CD4-positive, alpha-beta memory T cell (primary cell): ENCODE data around the gene IZUMO1R. TPM values are rescaled to one million over a fixed set of nuclear protein-coding genes. Genes with fewer than 3 reads are reported as not detected.
A peak's percentile ranks its signal among the peaks of the same experiment; 100 is the strongest.

ENCODE experiments used
- CTCF ChIA-PET: fragments of 350-600 bp; sonication (Branson Sonifier 250); formaldehyde crosslinking; loops from one replicate; lab custom pipeline; 2021; ENCODE audit warnings: inconsistent platforms; ENCODE audit not compliant: partially characterized antibody; lab: Charles Lee
- POLR2A ChIA-PET: fragments of 350-600 bp; sonication (Branson Sonifier 250); formaldehyde crosslinking; loops from one replicate; lab custom pipeline; 2021; ENCODE audit not compliant: partially characterized antibody; lab: Charles Lee
- DNase-seq, 5 donors: peaks; one replicate each; pipeline versions ENCODE4 v3.0.0 to v3.0.0-alpha.2; 2020 to 2022; ENCODE audit warnings: mixed read lengths in 1 of 5
- H3K27ac ChIP-seq: one replicate; pipeline ENCODE4 v1.7.0; 2013; ENCODE audit warnings: low read depth, low read length
- H3K27me3 ChIP-seq: 2 replicates; pipeline ENCODE4 v1.7.0; 2013; ENCODE audit warnings: mild to moderate bottlenecking, low read length, moderate library complexity; ENCODE audit not compliant: insufficient read depth
- H3K36me3 ChIP-seq: 2 replicates; pipeline ENCODE4 v1.7.0; 2013; ENCODE audit warnings: mild to moderate bottlenecking, low read length, moderate library complexity; ENCODE audit not compliant: insufficient read depth
- H3K4me1 ChIP-seq: 2 replicates; pipeline ENCODE4 v1.7.0; 2013; ENCODE audit warnings: mild to moderate bottlenecking, low read length, moderate library complexity; ENCODE audit not compliant: insufficient read depth
- H3K4me3 ChIP-seq, 2 donors: one replicate each; pipeline ENCODE4 v1.7.0; 2013; ENCODE audit warnings: low read length in 2 of 2, mild to moderate bottlenecking in 1 of 2
- H3K9me3 ChIP-seq, 2 donors: one replicate each; pipeline ENCODE4 v1.7.0; 2013; ENCODE audit warnings: low read length in 2 of 2, control low read depth in 1 of 2; ENCODE audit not compliant: control insufficient read depth in 1 of 2
- H3K27ac Mint-ChIP-seq, 7 donors: one replicate each; pipeline ENCODE4 v1.8.0; 2020 to 2021; ENCODE audit warnings: mixed read lengths in 7 of 7, mild to moderate bottlenecking in 6 of 7, inconsistent platforms in 3 of 7, moderate library complexity in 3 of 7
- H3K27me3 Mint-ChIP-seq, 2 donors: one replicate each; pipeline ENCODE4 v1.8.0; 2020 to 2021; ENCODE audit warnings: mixed read lengths in 2 of 2
- H3K36me3 Mint-ChIP-seq, 2 donors: one replicate each; pipeline ENCODE4 v1.8.0; 2020 to 2021; ENCODE audit warnings: mixed read lengths in 2 of 2, inconsistent platforms in 1 of 2, mild to moderate bottlenecking in 1 of 2
- H3K4me1 Mint-ChIP-seq, 4 donors: one replicate each; pipeline ENCODE4 v1.8.0; 2020 to 2021; ENCODE audit warnings: mixed read lengths in 4 of 4, mild to moderate bottlenecking in 1 of 4
- H3K4me3 Mint-ChIP-seq, 8 donors: one replicate each; pipeline ENCODE4 v1.8.0; 2020 to 2021; ENCODE audit warnings: mixed read lengths in 8 of 8, mild to moderate bottlenecking in 7 of 8, moderate library complexity in 6 of 8, inconsistent platforms in 3 of 8
- H3K9me3 Mint-ChIP-seq, 8 donors: one replicate each; pipeline ENCODE4 v1.8.0; 2020 to 2021; ENCODE audit warnings: mixed read lengths in 8 of 8, mild to moderate bottlenecking in 5 of 8, inconsistent platforms in 3 of 8, moderate library complexity in 1 of 8
- intact Hi-C: fragments of 100-400 bp; cut with micrococcal nuclease; formaldehyde crosslinking; loops from one replicate; pipeline ENCODE4 v1.15.1; 2023
- polyA plus RNA-seq, 2 donors: library from polyadenylated mRNA; unstranded; fragments of 300-500 nt; fragmentation: Illumina TruSeq; gene quantifications; one replicate each; pipeline ENCODE4 v1.2.3, GENCODE V29; 2021
- total RNA-seq, 2 experiments: library from RNA; stranded (reverse); gene quantifications; one replicate each; pipeline ENCODE4 v1.2.3, GENCODE V29; 2021

IZUMO1R gene
- total and polyA plus RNA-seq, 4 experiments from 2014 or later = not detected

GRCh38 chr11:94325681-94326080, 21.3 kb downstream of the IZUMO1R start:
- intact Hi-C loops = no loop called here
- CTCF ChIA-PET = interaction anchor here (0.6 to 2.1 kb wide), 4 partner anchors 11 to 117 kb away, joined by 3 to 8 read pairs (median 4); no protein-coding TSS in a partner anchor

GRCh38 chr11:94326947-94327346, 22.6 kb downstream of the IZUMO1R start:
- ChIA-PET CTCF (interaction anchor here (2.1 kb wide), 1 partner anchor 90 kb away, joined by 8 read pairs; no protein-coding TSS in a partner anchor), POLR2A (no interaction called here)
- no peaks in the 10 kb centered on the region for H3K4me1 ChIP-seq
- Mint-ChIP-seq H3K4me3 (no peak overlapping the region), H3K27me3 (peaks cover 3 to 4% of the 10 kb centered on the region in 2 donors), H3K27ac (no peak overlapping the region), H3K9me3 (peaks cover 0 to 5% (median 2%) of the 10 kb centered on the region in 8 donors), H3K4me1 (peaks cover 0 to 4% (median under 1%) of the 10 kb centered on the region in 4 donors), H3K36me3 (no peaks in the 10 kb centered on the region)
- H3K27ac ChIP-seq = no peak overlapping the region
- no peaks in the 10 kb centered on the region for H3K27me3 ChIP-seq
- H3K36me3 ChIP-seq = no peaks in the 10 kb centered on the region
- H3K4me3 ChIP-seq = no peak overlapping the region
- no peak for DNase-seq
- intact Hi-C loops = no loop called here
- no peaks in the 10 kb centered on the region for H3K9me3 ChIP-seq

More at GRCh38 chr11:94325681-94326080, 21.3 kb downstream of the IZUMO1R start:
- Histone ChIP-seq H3K27ac (no peak overlapping the region), H3K27me3 (no peaks in the 10 kb centered on the region), H3K36me3 (no peaks in the 10 kb centered on the region), H3K9me3 (no peaks in the 10 kb centered on the region), H3K4me1 (no peaks in the 10 kb centered on the region), H3K4me3 (no peak overlapping the region)
- Mint-ChIP-seq H3K27me3 (peaks cover 2 to 4% of the 10 kb centered on the region in 2 donors), H3K9me3 (peaks cover 0 to 9% (median 2%) of the 10 kb centered on the region in 8 donors), H3K4me1 (peaks cover 0 to 4% (median under 1%) of the 10 kb centered on the region in 4 donors), H3K36me3 (no peaks in the 10 kb centered on the region), H3K27ac (no peak overlapping the region), H3K4me3 (no peak overlapping the region)
- DNase-seq = peak; percentile 1 to 38 (median 14)
- POLR2A ChIA-PET = no interaction called here

- H3K27ac Mint-ChIP-seq = no peak overlapping the region
- intact Hi-C loops = no loop called here
- H3K27me3 Mint-ChIP-seq = peaks cover 4 to 7% of the 10 kb centered on the region in 2 donors
- Histone ChIP-seq H3K27me3 (no peaks in the 10 kb centered on the region), H3K9me3 (no peaks in the 10 kb centered on the region), H3K4me1 (no peaks in the 10 kb centered on the region), H3K4me3 (no peak overlapping the region), H3K36me3 (no peaks in the 10 kb centered on the region), H3K27ac (no peak overlapping the region)
- peaks cover 0 to 4% (median under 1%) of the 10 kb centered on the region in 4 donors for H3K4me1 Mint-ChIP-seq
- peaks cover 0 to 5% (median 2%) of the 10 kb centered on the region in 8 donors for H3K9me3 Mint-ChIP-seq
- H3K36me3 Mint-ChIP-seq = no peaks in the 10 kb centered on the region
- no peak overlapping the region for H3K4me3 Mint-ChIP-seq
- no peak for DNase-seq
- ChIA-PET CTCF (no interaction called here), POLR2A (no interaction called here)
Observed at GRCh38 chr11:94328587-94329080, 24.3 kb downstream of the IZUMO1R start.

GRCh38 chr11:94329501-94329900, 25.1 kb downstream of the IZUMO1R start:
- intact Hi-C loops = no loop called here
- POLR2A ChIA-PET = no interaction called here
- peaks cover 0 to 5% (median 2%) of the 10 kb centered on the region in 8 donors for H3K9me3 Mint-ChIP-seq

GRCh38 chr11:94330789-94331188, 26.4 kb downstream of the IZUMO1R start:
- Histone ChIP-seq H3K36me3 (no peaks in the 10 kb centered on the region), H3K27me3 (no peaks in the 10 kb centered on the region), H3K27ac (no peak overlapping the region), H3K4me3 (no peak overlapping the region), H3K4me1 (no peaks in the 10 kb centered on the region), H3K9me3 (no peaks in the 10 kb centered on the region)
- ChIA-PET CTCF (no interaction called here), POLR2A (no interaction called here)
- intact Hi-C loops = no loop called here
- no peak for DNase-seq
- Mint-ChIP-seq H3K4me1 (peaks cover 0 to under 1% (median under 1%) of the 10 kb centered on the region in 4 donors), H3K27ac (no peak overlapping the region), H3K36me3 (no peaks in the 10 kb centered on the region), H3K27me3 (peaks cover 3 to 6% of the 10 kb centered on the region in 2 donors), H3K4me3 (no peak overlapping the region), H3K9me3 (peaks cover 0 to 4% (median 2%) of the 10 kb centered on the region in 8 donors)

More at GRCh38 chr11:94329501-94329900, 25.1 kb downstream of the IZUMO1R start:
- Histone ChIP-seq H3K36me3 (no peaks in the 10 kb centered on the region), H3K27ac (no peak overlapping the region), H3K4me1 (no peaks in the 10 kb centered on the region), H3K27me3 (no peaks in the 10 kb centered on the region), H3K9me3 (no peaks in the 10 kb centered on the region), H3K4me3 (no peak overlapping the region)
- Mint-ChIP-seq H3K36me3 (no peaks in the 10 kb centered on the region), H3K27me3 (peaks cover 4 to 7% of the 10 kb centered on the region in 2 donors), H3K4me3 (no peak overlapping the region), H3K4me1 (peaks cover 0 to 4% (median under 1%) of the 10 kb centered on the region in 4 donors), H3K27ac (peak overlapping the region in 1 of 7 donors; percentile 25)
- no peak for DNase-seq
- CTCF ChIA-PET = no interaction called here

GRCh38 chr11:94332814-94333213, 28.4 kb downstream of the IZUMO1R start:
- DNase-seq = no peak
- Mint-ChIP-seq H3K27me3 (peaks cover 9 to 15% of the 10 kb centered on the region in 2 donors), H3K4me1 (no peaks in the 10 kb centered on the region), H3K4me3 (no peak overlapping the region), H3K36me3 (no peaks in the 10 kb centered on the region), H3K27ac (no peak overlapping the region), H3K9me3 (peaks cover 0 to 2% (median 0%) of the 10 kb centered on the region in 8 donors)
- H3K36me3 ChIP-seq = no peaks in the 10 kb centered on the region
- H3K27me3 ChIP-seq = no peaks in the 10 kb centered on the region
- POLR2A ChIA-PET = no interaction called here
- H3K4me1 ChIP-seq = no peaks in the 10 kb centered on the region
- H3K4me3 ChIP-seq = no peak overlapping the region
- intact Hi-C loops = no loop called here
- CTCF ChIA-PET = no interaction called here
- H3K27ac ChIP-seq = no peak overlapping the region
- no peaks in the 10 kb centered on the region for H3K9me3 ChIP-seq

GRCh38 chr11:94336033-94336432, 31.7 kb downstream of the IZUMO1R start:
- Mint-ChIP-seq H3K9me3 (peaks cover 0 to 9% (median 2%) of the 10 kb centered on the region in 8 donors), H3K27ac (no peak overlapping the region), H3K36me3 (no peaks in the 10 kb centered on the region), H3K4me1 (no peaks in the 10 kb centered on the region), H3K27me3 (peaks cover 9 to 14% of the 10 kb centered on the region in 2 donors), H3K4me3 (no peak overlapping the region)
- no peaks in the 10 kb centered on the region for H3K4me1 ChIP-seq
- H3K36me3 ChIP-seq = no peaks in the 10 kb centered on the region
- H3K4me3 ChIP-seq = no peak overlapping the region
- intact Hi-C loops = no loop called here
- H3K9me3 ChIP-seq = no peaks in the 10 kb centered on the region
- H3K27me3 ChIP-seq = no peaks in the 10 kb centered on the region
- CTCF ChIA-PET = no interaction called here
- no peak for DNase-seq
- POLR2A ChIA-PET = no interaction called here
- H3K27ac ChIP-seq = no peak overlapping the region
